GM18870 (cell line): ENCODE data around the gene MRPL1.
"Not testable (repeated sequence)": the region's sequence is repeated elsewhere in the genome, so short reads cannot be mapped to it uniquely, and the experiment has no call there.

ENCODE experiments used
- ATAC-seq: cut with Tn5 transposase; IDR thresholded peaks from one replicate; pipeline ENCODE4 v1.9.1; 2021; ENCODE audit warnings: moderate library complexity; ENCODE audit not compliant: unreplicated experiment

The MRPL1 gene

GRCh38 chr4:77963004-77963403 lies 100.4 kb downstream of the MRPL1 start:
- no peak for ATAC-seq

GRCh38 chr4:77973657-77974056 lies 111.0 kb downstream of the MRPL1 start:
- ATAC-seq: not testable (repeated sequence)

DNA sequence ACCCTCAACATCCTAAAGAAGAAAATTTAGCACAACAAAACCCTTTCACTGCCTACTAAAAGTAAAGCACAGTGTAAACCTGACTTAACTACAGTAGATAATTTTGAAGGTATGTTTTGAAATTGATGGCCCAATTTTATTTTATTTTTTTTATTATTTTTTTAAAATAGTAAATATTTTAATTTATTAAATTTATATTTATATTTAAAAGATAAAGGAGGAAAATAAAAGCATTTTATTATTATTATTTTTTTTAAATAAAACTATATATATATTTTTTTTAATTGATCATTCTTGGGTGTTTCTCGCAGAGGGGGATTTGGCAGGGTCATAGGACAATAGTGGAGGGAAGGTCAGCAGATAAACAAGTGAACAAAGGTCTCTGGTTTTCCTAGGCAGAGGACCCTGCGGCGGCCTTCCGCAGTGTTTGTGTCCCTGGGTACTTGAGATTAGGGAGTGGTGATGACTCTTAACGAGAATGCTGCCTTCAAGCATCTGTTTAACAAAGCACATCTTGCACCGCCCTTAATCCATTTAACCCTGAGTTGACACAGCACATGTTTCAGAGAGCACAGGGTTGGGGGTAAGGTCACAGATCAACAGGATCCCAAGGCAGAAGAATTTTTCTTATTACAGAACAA lies 120.4 kb downstream of the MRPL1 start:
- ATAC-seq: not testable (repeated sequence)

DNA sequence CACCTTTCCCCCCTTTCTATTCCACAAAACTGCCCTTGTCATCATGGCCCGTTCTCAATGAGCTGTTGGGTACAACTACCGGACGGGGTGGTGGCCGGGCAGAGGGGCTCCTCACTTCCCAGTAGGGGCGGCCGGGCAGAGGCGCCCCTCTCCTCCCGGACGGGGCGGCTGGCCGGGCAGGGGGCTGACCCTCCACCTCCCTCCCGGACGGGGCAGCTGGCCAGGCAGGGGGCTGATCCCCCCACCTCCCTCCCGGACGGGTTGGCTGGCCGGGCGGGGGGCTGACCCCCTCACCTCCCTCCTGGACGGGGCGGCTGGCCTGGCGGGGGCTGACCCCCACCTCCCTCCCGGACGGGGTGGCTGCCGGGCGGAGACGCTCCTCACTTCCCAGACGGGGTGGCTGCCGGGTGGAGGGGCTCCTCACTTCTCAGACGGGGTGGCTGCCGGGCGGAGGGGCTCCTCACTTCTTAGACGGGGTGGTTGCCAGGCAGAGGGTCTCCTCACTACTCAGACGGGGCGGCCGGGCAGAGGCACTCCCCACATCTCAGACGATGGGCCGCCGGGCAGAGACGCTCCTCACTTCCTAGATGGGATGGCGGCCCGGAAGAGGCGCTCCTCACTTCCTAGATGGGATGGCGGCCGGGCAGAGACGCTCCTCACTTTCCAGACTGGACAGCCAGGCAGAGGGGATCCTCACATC lies 121.1 kb downstream of the MRPL1 start:
- ATAC-seq: not testable (repeated sequence)

DNA sequence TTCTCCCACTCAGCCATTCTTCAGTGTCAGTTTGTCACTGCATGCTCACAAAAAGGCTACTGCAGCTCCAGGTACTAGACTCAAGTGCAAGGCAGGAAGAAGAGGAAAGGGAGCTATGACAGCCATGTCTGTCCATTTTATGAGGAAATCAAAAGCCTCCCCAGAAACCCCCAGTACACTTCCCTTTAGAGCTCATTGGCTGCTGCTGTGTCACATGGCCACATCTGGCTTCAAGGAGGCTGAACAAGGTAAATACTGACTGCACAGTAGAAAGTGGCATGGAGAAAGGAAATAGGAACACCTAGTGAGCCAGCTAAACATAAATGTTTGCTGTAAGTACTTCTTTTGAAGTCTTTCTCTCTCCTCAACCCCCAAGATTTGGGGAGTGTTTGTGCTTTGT lies 127.3 kb downstream of the MRPL1 start:
- ATAC-seq: no peak

DNA sequence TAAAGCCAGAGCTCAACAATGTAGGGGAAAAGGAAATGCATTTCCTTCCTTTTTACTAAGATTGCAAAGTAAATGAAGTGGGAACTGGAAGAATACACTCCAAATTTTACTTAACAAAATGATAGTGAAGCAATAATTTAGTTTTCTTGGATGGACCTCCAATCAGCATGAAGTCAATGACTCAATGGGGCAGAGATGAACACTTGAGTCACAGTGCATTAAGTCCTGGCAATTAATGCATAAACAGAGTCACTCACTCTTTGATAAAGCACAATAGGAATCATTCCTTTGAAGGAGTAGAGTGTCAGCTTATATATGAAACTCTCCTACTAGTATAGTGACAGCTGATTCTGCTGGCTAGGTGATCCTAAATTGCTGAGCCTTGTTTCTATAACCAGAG lies 127.8 kb downstream of the MRPL1 start:
- no peak for ATAC-seq

DNA sequence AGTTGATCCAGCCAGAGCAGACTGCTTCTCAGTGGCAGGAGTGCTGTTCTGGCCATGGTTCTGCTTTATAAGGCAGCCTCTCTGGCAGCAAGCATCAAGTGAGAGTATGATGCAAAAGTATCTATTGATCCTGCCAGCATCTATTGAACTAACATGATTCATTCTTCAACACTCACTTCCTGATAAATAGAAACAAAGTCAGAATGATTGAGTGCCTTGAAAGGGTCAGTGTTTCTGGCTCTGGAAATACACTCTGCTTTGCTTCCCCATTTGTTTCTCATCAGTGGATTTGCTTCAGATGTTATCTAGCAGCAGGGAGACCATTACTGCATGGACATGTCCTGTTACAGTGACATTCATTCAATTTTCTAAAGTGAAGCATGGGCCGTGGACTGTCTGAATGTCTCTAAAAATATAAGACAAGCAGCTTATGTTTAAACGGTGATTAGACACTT lies 128.3 kb downstream of the MRPL1 start:
- ATAC-seq: no peak

DNA sequence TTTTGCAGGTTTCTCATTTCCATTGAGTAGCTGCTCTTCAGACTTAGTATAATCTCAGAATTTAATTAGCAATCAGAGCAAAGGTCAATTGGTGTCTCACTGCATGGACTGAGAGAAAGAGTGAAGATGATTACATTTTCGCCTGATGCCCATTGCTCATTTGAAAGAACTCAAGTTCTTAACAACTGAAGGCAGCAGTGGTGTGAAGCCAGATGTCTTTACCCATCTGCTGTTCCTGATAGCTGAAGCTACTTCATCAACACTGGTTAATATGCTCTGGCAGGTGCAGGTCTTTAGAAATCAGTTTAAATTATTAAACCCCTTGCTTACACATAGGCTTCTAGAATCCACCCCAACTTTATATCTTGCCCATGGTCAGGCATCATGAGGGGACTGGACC lies 130.0 kb downstream of the MRPL1 start:
- ATAC-seq: no peak

DNA sequence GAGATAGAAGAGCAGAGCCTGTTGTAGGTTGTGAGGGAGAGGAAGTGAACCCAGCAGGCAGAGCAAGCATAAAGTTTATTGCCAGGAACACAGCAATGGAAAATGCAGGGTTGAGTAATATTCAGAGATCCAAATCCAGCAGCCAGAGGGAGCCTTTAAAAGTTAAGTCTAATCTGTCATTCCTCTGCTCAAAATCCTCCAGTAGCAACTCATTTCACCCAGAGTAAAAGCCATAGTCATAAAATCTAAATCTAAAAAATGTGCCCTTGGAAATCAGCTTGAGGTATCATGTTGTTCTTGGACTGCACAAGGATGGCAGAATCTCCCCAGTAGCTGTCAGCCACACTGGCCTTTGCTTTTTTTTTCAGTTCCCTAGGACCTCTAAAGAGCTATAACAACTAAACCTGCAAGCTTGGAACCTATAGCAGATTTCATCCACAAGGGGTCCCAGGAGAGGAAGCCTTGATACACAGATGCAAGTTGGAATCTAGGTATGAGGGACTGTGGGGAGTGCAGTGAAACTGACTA lies 131.6 kb downstream of the MRPL1 start:
- no peak for ATAC-seq

GRCh38 chr4:77996076-77996475 lies 133.4 kb downstream of the MRPL1 start:
- ATAC-seq: no peak

GRCh38 chr4:78001531-78001930 lies 138.9 kb downstream of the MRPL1 start:
- no peak for ATAC-seq

- ATAC-seq: no peak
Measured at GRCh38 chr4:78002260-78002659, 139.6 kb downstream of the MRPL1 start.
